ENCODE data around the gene CAPN8.
A peak's percentile ranks its signal among the peaks of the same experiment; 100 is the strongest.

CAPN8 gene

GRCh38 chr1:223700942-223701637 lies 35.6 kb upstream of the CAPN8 start:
- DNase-seq: peak; percentile 54

- DNase-seq: no peak
These were observed 35.0 kb upstream of the CAPN8 start for GRCh38 chr1:223700388-223700918.

- DNase-seq: no peak
These were observed 30.4 kb upstream of the CAPN8 start for GRCh38 chr1:223695941-223696340.

GRCh38 chr1:223695014-223695548 lies 29.6 kb upstream of the CAPN8 start:
- DNase-seq: no peak

- no peak for DNase-seq
These were observed 25.6 kb upstream of the CAPN8 start for GRCh38 chr1:223691121-223691520.

GRCh38 chr1:223684488-223684792 lies 18.9 kb upstream of the CAPN8 start:
- no peak for DNase-seq

GRCh38 chr1:223683586-223684487 lies 18.3 kb upstream of the CAPN8 start:
- DNase-seq: peak; percentile 79

GRCh38 chr1:223682502-223682901 lies 17.0 kb upstream of the CAPN8 start:
- DNase-seq: no peak

GRCh38 chr1:223680188-223680587 lies 14.7 kb upstream of the CAPN8 start:
- no peak for DNase-seq

GRCh38 chr1:223678841-223679240 lies 13.3 kb upstream of the CAPN8 start:
- peak; percentile 82 for DNase-seq

- DNase-seq: no peak
These were observed 8.8 kb upstream of the CAPN8 start for GRCh38 chr1:223674119-223674890.

- DNase-seq: peak; percentile 56
These were observed 5.1 kb upstream of the CAPN8 start for GRCh38 chr1:223670458-223671159.

- no peak for DNase-seq
These were observed 3.7 kb upstream of the CAPN8 start for GRCh38 chr1:223669003-223669795.

GRCh38 chr1:223667484-223668182 lies 2.1 kb upstream of the CAPN8 start:
- DNase-seq: no peak

GRCh38 chr1:223664106-223664505 lies 1.4 kb downstream of the CAPN8 start:
- no peak for DNase-seq

GRCh38 chr1:223662943-223663342 lies 2.6 kb downstream of the CAPN8 start:
- no peak for DNase-seq

GRCh38 chr1:223659711-223660110 lies 5.8 kb downstream of the CAPN8 start:
- DNase-seq: no peak

- DNase-seq: no peak
These were observed 7.5 kb downstream of the CAPN8 start for GRCh38 chr1:223657978-223658377.

GRCh38 chr1:223654083-223654482 lies 11.4 kb downstream of the CAPN8 start:
- DNase-seq: no peak

GRCh38 chr1:223653431-223653830 lies 12.1 kb downstream of the CAPN8 start:
- no peak for DNase-seq

GRCh38 chr1:223653015-223653414 lies 12.5 kb downstream of the CAPN8 start:
- no peak for DNase-seq

All from hematopoietic multipotent progenitor cell treated with erythropoietin and hydrocortisone succinate and interleukin-3 and kit ligand, for 6 days (in vitro differentiated cells).